Muscle layer of duodenum (tissue), 2 donors: ENCODE data around the gene PSTPIP1.

Experiments
- H3K27ac ChIP-seq: one replicate; pipeline ENCODE4 v1.7.0; 2013; ENCODE audit warnings: mild to moderate bottlenecking, low read length
- H3K27me3 ChIP-seq: one replicate; pipeline ENCODE4 v1.7.0; 2013; ENCODE audit warnings: low read depth, mild to moderate bottlenecking, control low read depth, low read length
- H3K36me3 ChIP-seq, 2 donors: one replicate each; pipeline ENCODE4 v1.7.0; 2013; ENCODE audit warnings: low read length in 2 of 2, control low read depth in 1 of 2, mild to moderate bottlenecking in 1 of 2; ENCODE audit not compliant: insufficient read depth in 2 of 2, control insufficient read depth in 1 of 2
- H3K4me1 ChIP-seq, 2 donors: one replicate each; pipeline ENCODE4 v1.7.0; 2013; ENCODE audit warnings: low read length in 2 of 2, mild to moderate bottlenecking in 2 of 2, control low read depth in 1 of 2, moderate library complexity in 1 of 2; ENCODE audit not compliant: insufficient read depth in 2 of 2, control insufficient read depth in 1 of 2
- H3K4me3 ChIP-seq, 2 donors: one replicate each; pipeline ENCODE4 v1.7.0; 2013; ENCODE audit warnings: low read length in 2 of 2, low read depth in 1 of 2, mild to moderate bottlenecking in 1 of 2
- H3K9me3 ChIP-seq, 2 donors: one replicate each; pipeline ENCODE4 v1.7.0; 2013; ENCODE audit warnings: low read length in 2 of 2, control low read depth in 1 of 2, mild to moderate bottlenecking in 1 of 2; ENCODE audit not compliant: control insufficient read depth in 1 of 2
- donor health status: healthy.

The PSTPIP1 gene

GRCh38 chr15:77070495-77071304 is 75.8 kb downstream of the PSTPIP1 start, which contains the start of gene TSPAN3:
Gene TSPAN3, minus strand, starts transcription at chr15:77071109. Its CDS starts 155 bp downstream, at chr15:77070954.
- H3K9me3 ChIP-seq, result no peaks in the 10 kb centered on the region
- peak within 1 kb of the TSS; percentile 80 to 81 for H3K4me3 ChIP-seq
- H3K4me1 ChIP-seq, result peaks cover 14 to 20% of the 10 kb centered on the region in 2 donors
- no peaks in the 10 kb centered on the region for H3K36me3 ChIP-seq
- no peaks in the 10 kb centered on the region for H3K27me3 ChIP-seq
- peak within 1 kb of the TSS; percentile 89 for H3K27ac ChIP-seq

GRCh38 chr15:77071305-77072223 is 76.6 kb downstream of the PSTPIP1 start:
- Histone ChIP-seq H3K27ac (peak overlapping the region; percentile 1), H3K4me3 (peak overlapping the region in 1 of 2 donors; percentile 81), H3K9me3 (no peaks in the 10 kb centered on the region), H3K27me3 (no peaks in the 10 kb centered on the region), H3K4me1 (peaks cover 14 to 23% of the 10 kb centered on the region in 2 donors), H3K36me3 (no peaks in the 10 kb centered on the region)

- Histone ChIP-seq H3K9me3 (no peaks in the 10 kb centered on the region), H3K27ac (no peak overlapping the region), H3K4me1 (peaks cover 8 to 16% of the 10 kb centered on the region in 2 donors), H3K27me3 (no peaks in the 10 kb centered on the region), H3K4me3 (no peak overlapping the region), H3K36me3 (no peaks in the 10 kb centered on the region)
Measured at GRCh38 chr15:77074350-77074749, 79.4 kb downstream of the PSTPIP1 start.

- H3K4me3 ChIP-seq, result no peak overlapping the region
- peaks cover 3 to 6% of the 10 kb centered on the region in 2 donors for H3K4me1 ChIP-seq
- no peak overlapping the region for H3K27ac ChIP-seq
- no peaks in the 10 kb centered on the region for H3K36me3 ChIP-seq
- H3K9me3 ChIP-seq, result no peaks in the 10 kb centered on the region
- H3K27me3 ChIP-seq, result no peaks in the 10 kb centered on the region
Measured at GRCh38 chr15:77075528-77075927, 80.6 kb downstream of the PSTPIP1 start.

- Histone ChIP-seq H3K27ac (no peak overlapping the region), H3K9me3 (no peaks in the 10 kb centered on the region), H3K4me1 (peaks cover 0 to 3% of the 10 kb centered on the region in 2 donors), H3K27me3 (no peaks in the 10 kb centered on the region), H3K4me3 (no peak overlapping the region), H3K36me3 (no peaks in the 10 kb centered on the region)
Measured at GRCh38 chr15:77076323-77076915, 81.5 kb downstream of the PSTPIP1 start.

GRCh38 chr15:77081971-77082370 is 87.0 kb downstream of the PSTPIP1 start:
- Histone ChIP-seq H3K27ac (no peak overlapping the region), H3K9me3 (no peaks in the 10 kb centered on the region), H3K4me3 (no peak overlapping the region), H3K4me1 (peaks cover 0 to 4% of the 10 kb centered on the region in 2 donors), H3K36me3 (no peaks in the 10 kb centered on the region), H3K27me3 (no peaks in the 10 kb centered on the region)

- H3K4me3 ChIP-seq, result peak overlapping the region; percentile 38 to 51
Measured at GRCh38 chr15:77083381-77084160, 88.6 kb downstream of the PSTPIP1 start.

GRCh38 chr15:77084436-77084835 is 89.5 kb downstream of the PSTPIP1 start:
- Histone ChIP-seq H3K36me3 (no peaks in the 10 kb centered on the region), H3K27me3 (no peaks in the 10 kb centered on the region), H3K4me1 (peaks cover 0 to 4% of the 10 kb centered on the region in 2 donors), H3K27ac (no peak overlapping the region), H3K9me3 (no peaks in the 10 kb centered on the region), H3K4me3 (no peak overlapping the region)

More at GRCh38 chr15:77083381-77084160, 88.6 kb downstream of the PSTPIP1 start:
- Histone ChIP-seq H3K27ac (no peak overlapping the region), H3K4me1 (peaks cover 0 to 4% of the 10 kb centered on the region in 2 donors), H3K9me3 (no peaks in the 10 kb centered on the region), H3K27me3 (no peaks in the 10 kb centered on the region), H3K36me3 (no peaks in the 10 kb centered on the region)

- no peaks in the 10 kb centered on the region for H3K9me3 ChIP-seq
- H3K27ac ChIP-seq, result no peak overlapping the region
- peaks cover 0 to 4% of the 10 kb centered on the region in 2 donors for H3K4me1 ChIP-seq
- no peaks in the 10 kb centered on the region for H3K36me3 ChIP-seq
- H3K27me3 ChIP-seq, result no peaks in the 10 kb centered on the region
- H3K4me3 ChIP-seq, result no peak overlapping the region
Measured at GRCh38 chr15:77085297-77085696, 90.4 kb downstream of the PSTPIP1 start.
